OCI-LY1 (cell line): ENCODE data around the gene FYCO1.

ENCODE experiments used
- EZH2 ChIP-seq: fragments of 200-600 bp; sonication (generic), shearing (Covaris generic); IDR thresholded peaks from 2 replicates; pipeline ENCODE4 v1.8.0; 2017; ENCODE audit warnings: borderline replicate concordance, mixed run types, mild to moderate bottlenecking, antibody characterized with exemption, low read length, moderate library complexity, mixed read lengths
- TF ChIP-seq, protein P1 (sequence below): fragments of 200-600 bp; sonication (generic), shearing (Covaris generic); IDR thresholded peaks from 2 replicates; pipeline ENCODE4 v1.5.1; 2017; ENCODE audit warnings: mild to moderate bottlenecking, antibody characterized with exemption, low read length, moderate library complexity, mixed read lengths

- TF ChIP-seq, protein P1, sequence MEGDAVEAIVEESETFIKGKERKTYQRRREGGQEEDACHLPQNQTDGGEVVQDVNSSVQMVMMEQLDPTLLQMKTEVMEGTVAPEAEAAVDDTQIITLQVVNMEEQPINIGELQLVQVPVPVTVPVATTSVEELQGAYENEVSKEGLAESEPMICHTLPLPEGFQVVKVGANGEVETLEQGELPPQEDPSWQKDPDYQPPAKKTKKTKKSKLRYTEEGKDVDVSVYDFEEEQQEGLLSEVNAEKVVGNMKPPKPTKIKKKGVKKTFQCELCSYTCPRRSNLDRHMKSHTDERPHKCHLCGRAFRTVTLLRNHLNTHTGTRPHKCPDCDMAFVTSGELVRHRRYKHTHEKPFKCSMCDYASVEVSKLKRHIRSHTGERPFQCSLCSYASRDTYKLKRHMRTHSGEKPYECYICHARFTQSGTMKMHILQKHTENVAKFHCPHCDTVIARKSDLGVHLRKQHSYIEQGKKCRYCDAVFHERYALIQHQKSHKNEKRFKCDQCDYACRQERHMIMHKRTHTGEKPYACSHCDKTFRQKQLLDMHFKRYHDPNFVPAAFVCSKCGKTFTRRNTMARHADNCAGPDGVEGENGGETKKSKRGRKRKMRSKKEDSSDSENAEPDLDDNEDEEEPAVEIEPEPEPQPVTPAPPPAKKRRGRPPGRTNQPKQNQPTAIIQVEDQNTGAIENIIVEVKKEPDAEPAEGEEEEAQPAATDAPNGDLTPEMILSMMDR: no peak
- TF ChIP-seq EZH2: no peak
Measured at GRCh38 chr3:46036191-46036590, 40.6 kb upstream of the FYCO1 start.
